Gastrocnemius medialis (tissue), 4 donors: Measurements from ENCODE around the gene ZFYVE1.
"Not testable (repeated sequence)": the region's sequence is repeated elsewhere in the genome, so short reads cannot be mapped to it uniquely, and the experiment has no call there.

Experiments
- CTCF ChIP-seq, 5 experiments: fragments of 450-650 bp in 3 of 5; fragments of 200-600 bp in 2 of 5; sonication (generic) in 2 of 5; IDR thresholded peaks in 4 of 5; conservative IDR thresholded peaks in 1 of 5; 1 replicate in 4 of 5; 2 replicates in 1 of 5; pipeline ENCODE4 v1.5.1; 2016 to 2019; ENCODE audit warnings: antibody characterized with exemption in 5 of 5, mild to moderate bottlenecking in 3 of 5, moderate library complexity in 3 of 5
- POLR2A ChIP-seq, 2 donors: fragments of 450-650 bp; IDR thresholded peaks; one replicate each; pipeline ENCODE4 v1.6.1; 2017; ENCODE audit warnings: antibody characterized with exemption in 2 of 2, mild to moderate bottlenecking in 2 of 2, moderate library complexity in 2 of 2

GRCh38 chr14:72961016-72961415, 65.9 kb downstream of the ZFYVE1 start:
- TF ChIP-seq POLR2A (IDR thresholded peaks at IDR 0.05); CTCF (IDR thresholded peaks at IDR 0.05 in 4 of 5, conservative IDR thresholded peaks at IDR 0.05 in 1 of 5): not testable (repeated sequence)
